NCI-H146 treated with DMSO at 0.1 percent for 48 hours (cell line): Measurements from ENCODE around the gene ETS1.
A peak's percentile ranks its signal among the peaks of the same experiment; 100 is the strongest.

Source experiments
- DNase-seq: peaks from one replicate; lab custom pipeline; 2025; ENCODE audit not compliant: unreplicated experiment; lab: John Stamatoyannopoulos, UW

The ETS1 gene, protein sequence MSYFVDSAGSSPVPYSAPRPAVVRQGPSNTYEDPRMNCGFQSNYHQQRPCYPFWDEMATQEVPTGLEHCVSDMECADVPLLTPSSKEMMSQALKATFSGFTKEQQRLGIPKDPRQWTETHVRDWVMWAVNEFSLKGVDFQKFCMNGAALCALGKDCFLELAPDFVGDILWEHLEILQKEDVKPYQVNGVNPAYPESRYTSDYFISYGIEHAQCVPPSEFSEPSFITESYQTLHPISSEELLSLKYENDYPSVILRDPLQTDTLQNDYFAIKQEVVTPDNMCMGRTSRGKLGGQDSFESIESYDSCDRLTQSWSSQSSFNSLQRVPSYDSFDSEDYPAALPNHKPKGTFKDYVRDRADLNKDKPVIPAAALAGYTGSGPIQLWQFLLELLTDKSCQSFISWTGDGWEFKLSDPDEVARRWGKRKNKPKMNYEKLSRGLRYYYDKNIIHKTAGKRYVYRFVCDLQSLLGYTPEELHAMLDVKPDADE

DNA sequence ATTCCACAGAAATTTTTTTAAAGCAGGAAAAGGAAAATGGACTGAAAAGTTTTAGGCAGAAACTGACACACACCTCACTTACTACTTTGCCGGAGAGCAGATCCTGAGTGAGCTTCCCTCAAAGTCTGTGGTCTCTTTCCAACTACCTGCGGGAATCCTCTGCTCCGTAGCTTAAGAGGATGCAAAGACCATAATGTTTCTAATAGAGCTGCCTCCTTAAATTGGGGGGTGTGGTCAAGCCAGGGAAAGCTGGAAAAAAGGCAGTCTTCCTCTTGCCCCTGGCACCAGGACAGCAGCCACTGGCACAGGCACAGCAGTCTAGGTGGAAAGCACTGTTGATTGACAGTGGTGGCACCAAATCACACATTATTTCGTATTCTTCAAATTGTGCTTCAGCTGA lies at the start of gene ETS1:
ETS1 (minus strand) TSS at position 144 of the 400 bp plus-strand sequence. CDS start 14,428 bp downstream, outside the sequence.
- no peak for DNase-seq

DNA sequence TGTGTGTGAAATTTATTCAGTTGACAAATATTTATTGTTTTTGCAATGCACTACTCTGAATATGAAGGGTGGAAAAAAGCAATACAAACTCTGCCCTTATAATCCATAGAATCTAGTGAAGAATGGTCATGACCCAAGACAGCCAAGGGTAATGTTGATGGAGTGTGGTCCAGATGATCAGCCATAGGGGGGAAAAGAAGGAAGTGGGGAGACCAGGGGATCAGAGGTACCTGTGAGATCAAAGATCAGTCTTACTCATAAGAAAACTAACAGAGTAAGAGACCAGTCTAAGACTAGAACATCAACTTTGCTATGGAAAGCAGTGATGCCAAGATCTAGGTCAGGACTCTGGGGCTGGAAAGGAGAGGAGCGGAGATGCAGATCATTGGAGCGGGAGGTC lies 47.0 kb upstream of the ETS1 start:
- DNase-seq: no peak

DNA sequence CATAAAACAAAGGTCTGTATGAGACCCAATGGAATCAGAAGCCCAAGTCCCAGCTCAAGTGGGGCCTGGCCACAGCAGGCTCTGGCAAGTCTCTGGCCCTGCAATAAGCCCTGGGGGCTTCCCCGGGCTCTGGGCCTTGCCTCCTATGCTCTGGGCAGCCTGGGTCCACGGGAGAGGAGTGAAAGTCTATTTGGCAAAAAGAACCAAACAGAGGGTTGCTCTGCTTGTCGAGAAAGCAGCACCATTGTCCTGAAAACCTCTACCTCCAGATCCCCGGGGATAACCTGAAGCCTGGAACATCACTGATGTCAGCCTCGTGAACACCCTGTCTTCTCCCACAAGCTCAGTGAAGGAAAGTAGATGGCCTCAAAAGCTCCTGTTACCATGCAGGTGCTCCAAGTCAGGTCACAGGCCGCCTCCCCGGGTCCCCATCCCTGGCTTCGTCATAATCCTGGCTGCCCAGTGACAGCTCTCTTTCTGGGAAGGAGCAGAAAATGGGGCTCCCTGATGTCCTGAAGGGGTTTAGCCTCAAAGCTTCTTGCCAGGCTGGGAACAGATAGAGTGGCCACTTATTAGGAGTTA lies 46.1 kb upstream of the ETS1 start:
- DNase-seq: no peak

DNA sequence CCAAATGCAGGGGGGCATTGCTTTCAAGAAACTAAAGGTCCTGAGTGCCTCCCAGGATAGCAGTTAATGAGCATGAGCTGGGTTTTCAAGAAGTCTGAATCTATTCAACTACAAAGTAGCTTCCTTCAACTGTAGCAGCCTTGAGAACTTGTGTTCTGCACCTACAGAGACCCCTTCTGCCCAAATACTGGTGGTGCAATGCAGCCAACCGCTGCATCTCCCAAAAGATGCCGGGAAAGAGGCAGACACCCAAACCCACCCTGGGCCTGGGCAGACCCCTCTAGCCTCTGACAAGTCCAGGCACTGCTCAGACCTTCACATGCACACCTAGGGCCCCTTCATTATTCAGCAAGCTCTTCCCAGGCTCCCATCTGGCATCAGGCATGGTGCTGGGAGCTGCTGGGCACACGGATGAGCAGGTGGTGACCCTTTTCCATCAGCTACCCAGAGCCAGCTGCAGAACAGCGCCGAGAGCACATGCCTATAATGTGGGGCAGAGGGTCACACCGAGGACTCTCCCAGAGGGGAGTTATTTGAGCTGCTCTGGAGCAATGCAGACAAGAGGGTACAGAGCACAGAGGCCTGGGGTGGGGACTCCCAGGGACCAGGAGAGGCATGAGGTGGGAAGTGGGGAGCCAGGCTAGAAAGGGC lies 44.9 kb upstream of the ETS1 start:
- DNase-seq: peak; percentile 66

DNA sequence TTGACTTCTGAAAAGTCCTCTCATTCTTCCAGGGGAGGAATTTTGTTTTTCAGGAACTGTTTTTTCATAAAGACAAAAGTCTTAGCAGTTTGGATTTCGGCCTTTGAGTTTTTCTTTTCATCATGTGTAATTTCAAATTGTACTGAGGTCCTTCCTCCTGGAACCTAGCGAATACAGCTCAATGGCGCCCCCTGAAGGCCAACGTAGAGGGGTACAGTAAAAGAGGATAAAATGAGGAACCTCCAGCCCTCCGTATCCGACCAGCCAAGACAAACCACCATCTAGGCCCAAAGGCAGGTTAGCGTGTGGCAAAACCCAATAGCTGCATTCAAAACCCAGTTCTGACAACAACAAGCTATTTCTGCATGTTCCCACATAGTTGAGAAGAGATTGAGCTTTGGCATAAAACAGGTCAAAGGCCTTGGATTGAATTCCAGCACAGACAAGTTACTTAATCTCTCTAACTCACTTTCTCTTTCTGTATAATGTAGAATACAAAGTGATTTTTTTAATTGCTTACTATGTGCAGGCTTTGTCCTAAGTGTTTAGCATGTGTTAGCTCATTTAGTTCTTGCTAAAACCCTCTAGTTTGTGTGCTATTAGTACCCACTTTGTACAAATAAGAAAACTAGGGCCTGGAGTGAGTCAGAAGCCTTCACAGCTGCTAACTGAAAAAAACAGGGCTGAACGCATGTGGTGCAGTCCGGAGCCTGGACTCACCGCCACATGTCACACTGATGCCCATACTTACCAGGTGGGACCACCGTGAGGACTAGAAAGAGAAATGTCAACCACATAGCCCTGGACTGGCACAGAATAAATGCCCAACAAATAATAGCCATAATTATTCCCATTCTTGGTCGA lies 43.2 kb upstream of the ETS1 start:
- DNase-seq: peak; percentile 71

DNA sequence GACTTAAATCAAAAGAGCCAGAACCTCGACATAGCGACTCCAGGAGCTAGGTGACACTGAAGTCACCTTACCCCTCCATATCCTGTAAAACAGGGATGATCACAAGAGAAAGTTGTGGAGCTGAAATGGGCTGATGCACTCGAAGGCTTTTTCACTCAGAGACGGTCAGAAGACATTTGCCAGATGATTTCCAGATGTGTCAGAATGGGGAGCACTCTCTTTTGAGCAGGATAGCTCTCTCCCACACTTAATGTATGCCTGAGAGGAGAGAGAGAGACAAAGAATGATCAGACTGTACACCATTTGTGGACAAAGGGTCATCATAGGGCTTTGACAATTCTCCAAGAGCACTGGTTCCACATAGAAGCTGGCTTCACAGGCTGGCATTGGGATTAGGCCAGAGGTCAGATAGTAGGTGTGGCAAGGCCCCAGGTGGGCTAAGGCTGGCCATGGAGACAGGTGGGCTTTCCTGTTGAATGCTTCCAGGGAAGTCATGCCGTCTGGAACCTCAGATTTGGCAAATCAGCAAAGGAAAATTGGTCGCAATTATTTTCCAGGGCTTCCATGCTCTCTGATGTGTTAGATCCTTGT lies 42.3 kb upstream of the ETS1 start:
- no peak for DNase-seq

DNA sequence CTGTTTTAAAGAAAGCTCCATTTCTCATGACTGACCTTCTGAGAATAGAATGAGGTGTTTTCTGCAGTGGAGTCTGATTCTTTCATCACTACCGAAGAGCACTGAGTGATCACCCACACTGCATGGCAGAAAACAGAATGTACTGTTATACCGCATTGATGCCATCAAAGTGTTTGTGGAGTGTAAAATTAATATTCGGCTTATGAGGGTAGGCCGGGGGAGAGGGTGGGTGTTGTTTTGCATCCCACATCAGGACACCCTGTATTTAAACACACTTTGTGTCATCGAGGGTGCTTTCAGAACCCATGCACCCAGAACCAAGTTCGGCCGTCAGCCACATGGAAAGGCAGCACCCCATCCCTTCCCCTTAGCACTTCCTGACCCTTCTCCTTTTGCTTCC lies 41.3 kb upstream of the ETS1 start:
- no peak for DNase-seq

DNA sequence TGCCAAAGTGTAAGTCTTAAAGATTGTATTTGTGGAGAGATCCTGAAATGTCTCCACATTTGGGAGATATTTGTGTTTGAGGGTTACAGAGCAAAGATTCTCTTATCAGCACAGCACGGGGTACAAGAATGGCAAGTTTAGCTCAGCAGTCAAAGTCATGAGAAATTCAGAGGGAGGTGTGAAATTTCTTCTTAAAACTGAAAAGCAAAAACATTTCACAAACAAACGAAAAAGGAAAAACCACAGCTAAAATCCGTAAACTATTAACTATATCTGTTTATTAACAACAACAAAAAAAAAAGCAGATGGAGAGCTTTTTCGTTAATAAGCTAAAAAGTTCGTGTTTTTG lies 40.9 kb upstream of the ETS1 start:
- no peak for DNase-seq

DNA sequence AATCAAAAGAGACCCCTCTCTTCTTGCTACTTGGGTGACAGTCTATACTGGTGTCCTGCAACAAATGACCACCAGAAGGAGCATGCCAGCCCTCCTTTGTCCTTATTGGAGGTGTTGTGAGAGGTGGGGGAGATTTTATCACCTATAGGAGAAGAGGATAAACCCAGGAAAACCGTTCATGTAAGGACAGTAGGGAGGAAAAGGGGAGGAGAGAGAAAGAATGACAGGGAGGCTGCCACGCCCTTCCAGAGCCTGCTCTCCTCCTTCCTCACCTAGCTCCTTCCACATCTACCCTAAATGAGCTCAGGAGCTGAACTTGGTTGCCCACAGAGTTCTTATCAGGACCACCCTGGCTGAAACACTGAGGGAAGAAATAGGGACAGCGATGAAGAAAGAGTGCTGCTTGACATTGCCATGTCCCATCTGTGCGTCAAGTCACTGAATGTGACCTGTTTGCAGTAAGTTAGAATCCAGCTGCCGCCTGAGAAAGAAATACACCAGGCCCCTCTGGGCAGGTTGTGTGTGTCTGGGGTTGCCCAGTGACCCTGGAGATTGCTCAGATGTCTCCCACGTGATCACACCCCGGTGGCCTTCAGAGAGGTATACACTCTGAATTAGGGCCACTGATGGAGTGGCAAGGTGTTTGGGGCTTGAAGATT lies 40.4 kb upstream of the ETS1 start:
- no peak for DNase-seq

DNA sequence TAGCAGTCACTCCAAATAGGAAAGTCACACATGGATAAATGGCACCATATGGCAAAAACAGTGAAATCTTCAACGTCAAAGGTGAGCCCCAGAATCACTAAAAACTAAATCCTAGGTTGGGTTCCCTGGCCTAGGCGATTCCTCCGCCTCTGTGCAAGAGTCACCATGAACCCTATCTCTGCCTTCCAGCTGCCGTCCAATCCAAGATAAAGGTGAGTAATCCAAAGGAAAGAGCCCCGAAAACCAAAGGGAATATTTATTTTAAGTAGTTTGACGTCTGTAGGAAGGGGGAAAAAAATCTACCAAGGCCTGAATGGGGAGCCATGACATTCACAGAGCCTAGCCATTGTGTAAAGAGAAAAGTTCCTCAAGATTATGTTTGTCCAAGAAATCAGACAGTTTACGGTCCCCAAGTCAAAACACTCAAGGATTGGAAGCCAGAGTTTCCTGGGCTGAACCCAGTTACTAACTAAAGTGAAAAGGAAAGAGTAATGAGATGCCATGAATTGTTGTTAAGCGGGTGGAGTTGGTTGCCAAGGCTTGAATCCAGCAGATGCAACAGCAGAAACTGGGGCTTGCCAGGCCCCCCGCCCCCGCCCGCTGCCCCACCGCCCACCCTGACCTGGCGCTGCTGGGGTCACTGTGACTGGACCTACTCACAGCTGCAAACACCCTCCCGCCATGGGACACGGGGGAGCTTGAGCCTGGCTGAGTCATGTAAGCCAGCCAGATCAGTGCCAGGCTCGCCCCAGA lies 39.7 kb upstream of the ETS1 start:
- no peak for DNase-seq

DNA sequence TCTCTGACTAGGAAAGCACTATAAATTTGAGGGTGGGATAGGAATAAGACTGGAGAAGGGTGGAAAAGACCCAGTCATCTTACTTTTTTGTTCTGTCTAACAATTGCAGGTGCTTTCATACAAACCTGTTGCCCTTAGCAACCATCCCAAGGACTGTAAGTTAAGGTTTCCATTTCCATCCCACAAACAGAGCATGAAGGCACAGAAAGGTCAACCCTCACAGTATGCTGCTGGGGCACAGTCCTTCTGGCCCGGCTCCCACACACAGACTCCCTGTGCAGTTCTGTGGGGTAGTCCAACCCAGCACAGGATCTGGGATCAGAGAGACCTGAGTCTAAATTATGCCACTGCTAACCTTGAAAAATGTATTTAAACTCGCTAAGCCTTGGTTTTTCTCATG lies 38.4 kb upstream of the ETS1 start:
- no peak for DNase-seq

DNA sequence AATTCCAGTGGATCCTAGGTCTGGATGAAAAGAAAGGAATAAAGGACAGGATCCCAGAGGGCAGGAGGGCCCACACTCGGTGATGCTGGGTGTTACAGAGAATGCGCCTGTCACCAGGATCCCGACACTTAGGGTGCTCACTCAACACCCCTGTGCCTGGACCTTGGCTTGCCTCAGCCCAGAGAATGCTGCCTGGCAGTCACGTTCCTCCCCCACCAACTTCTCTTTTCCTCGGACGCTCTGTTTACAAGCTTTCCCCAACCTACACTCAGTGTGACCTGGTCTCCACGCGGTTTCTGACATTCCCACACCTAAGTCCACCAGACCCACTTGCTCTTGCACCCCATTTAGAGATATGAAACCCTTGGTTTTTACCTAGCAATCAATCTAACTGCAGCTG lies 38.0 kb upstream of the ETS1 start:
- DNase-seq: no peak

DNA sequence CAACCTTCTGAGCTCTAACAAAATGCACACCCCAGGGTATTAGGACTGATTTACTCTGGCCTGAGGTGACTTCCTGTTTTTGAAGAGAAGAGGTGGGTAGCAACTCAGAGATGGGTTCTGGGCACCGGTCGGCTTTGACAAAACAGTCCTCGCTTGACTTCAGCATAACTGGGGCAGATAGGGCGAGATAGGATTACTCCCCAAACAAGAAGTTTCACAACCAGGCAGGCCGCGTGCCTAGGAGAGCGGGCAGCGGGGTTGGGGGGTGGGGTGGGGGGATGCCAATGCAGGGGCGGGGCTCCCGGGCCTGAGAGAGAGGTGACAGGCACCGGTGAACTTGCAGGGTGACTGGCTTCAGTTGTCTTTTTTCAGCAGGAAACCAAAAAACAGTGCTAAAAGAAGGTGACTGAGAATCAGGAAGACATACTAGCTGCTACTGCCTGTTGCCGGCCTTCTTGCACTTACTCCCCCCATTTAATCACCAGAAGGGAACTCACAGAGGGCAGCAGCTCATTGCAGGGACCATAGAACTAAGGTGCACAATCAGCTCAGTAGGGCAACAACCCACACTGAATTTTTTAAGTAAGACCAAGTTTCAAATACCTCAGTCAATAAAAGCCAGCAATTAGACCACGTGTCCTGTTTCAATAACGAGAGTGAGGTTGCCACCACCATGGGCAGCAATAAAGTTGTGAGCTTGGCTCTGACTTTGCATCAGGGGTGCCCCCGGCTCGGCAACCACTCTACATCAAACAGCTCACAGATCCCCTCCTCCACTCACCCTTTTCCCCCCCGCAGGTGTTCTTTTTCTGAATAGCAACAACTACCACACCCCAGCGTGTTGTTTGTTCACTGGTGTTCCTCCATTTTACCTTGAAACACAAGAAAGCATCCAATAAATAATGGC lies 37.2 kb upstream of the ETS1 start:
- no peak for DNase-seq

DNA sequence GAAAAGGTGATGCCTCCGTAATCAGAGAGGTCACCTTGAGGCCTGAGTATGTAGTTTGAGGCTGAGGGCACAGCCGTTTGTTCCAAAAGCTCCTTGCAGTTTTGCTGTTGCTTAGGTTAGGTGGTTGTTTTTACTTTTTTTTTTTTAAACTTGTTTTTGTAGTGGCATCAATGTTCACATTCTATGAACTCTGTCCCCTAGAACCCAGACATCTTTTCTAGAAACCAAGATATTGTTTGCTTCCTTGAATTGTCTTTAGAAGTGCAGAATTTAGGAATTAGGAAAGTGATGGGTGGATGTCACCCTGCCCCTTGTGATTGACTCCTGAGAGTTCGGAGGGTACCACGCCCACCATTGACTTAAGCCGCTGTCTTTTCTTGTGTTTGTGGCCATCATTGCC lies 35.7 kb upstream of the ETS1 start:
- DNase-seq: no peak

DNA sequence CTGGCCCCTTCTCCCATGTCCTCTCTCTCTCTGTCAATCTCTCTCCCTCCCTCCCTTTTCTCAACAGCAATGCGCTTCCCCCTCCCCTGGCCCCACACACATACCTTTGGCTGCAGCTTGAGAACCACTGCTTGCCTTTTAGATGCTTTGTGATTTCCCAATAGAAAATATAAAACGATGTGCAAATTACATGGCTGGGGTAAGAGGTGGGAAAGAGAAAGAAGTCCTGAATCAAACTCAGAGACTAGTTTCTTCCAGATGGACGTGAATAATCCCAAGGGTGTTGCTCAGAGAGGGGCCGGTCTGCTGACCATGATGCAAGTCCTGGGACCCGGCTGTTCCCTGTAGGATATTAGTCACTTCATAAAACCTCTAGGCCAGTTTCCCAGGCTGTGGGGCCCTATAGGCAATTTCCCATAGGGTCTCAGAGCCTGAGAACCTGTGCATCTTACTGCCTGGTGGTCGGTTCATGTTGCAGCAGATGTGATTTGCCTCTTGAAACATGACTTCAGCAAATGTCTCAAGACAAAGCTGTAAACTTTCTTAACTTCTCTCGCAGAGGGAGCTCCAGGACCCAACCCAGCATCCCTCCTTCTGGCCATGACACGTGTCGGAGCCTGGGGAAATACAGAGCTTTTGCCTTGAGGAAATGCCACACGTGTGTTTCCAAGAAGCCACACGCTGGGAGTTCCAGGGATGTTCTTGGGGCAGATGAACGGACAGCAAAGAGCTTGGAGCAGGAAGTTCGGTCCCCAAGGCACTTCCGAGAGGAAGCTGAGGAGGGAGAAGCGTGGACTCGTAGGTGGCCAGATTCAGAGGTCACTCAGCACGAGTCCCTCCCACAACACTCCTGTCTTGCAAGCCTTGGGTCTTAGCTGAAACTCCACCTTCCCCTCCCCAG lies 34.5 kb upstream of the ETS1 start:
- DNase-seq: no peak

DNA sequence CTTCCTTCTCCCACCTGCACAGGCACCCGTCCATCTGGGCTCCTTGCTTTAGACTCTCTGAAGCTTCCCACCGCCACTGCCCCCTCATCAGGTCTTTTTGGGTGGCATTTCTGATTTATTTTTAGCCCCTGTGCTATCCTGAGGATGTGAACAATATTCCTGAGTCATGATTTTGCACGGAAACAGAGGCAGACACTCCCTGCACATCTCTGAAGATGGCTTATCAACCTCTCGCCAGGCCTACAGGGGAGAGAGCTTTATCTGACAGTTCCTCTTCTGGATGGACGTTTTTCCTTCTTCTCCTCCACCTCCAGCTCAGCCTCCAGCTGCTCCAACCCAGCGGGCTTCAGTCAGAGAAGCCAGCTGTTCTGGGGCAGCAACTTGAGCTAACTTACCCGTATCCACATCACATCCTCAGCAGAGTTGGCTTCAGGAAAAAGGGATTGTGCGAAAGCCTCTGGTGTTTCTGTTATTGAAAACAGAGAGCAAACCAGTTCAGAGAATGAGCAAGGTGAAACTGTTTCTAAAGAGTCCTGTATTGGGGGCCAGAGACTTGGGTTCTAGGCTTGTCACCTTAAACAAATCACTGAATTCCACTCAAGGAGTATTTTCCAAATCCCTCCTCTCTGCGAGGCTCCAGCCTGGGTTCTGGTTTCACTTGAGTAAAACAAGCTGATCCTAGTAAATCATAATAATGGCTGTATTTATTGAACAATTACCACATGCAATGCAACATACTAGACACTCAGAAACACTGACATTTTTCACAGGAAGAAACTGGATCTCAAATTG lies 33.1 kb upstream of the ETS1 start:
- no peak for DNase-seq
